ENCODE measurements around the gene CFAP65. TPM values are rescaled to one million over a fixed set of nuclear protein-coding genes. Genes with fewer than 3 reads are reported as not detected.

Gene CFAP65
- polyA plus RNA-seq, 1 experiment, result not detected

GRCh38 chr2:218993345-218994315 is 47.7 kb downstream of the CFAP65 start, which contains the start of gene CRYBA2:
Gene CRYBA2, minus strand, starts transcription at chr2:218993422. Its CDS starts 246 bp downstream, at chr2:218993176.
- Histone ChIP-seq H3K9me3 (ENCODE audit: control insufficient read depth, insufficient read depth, low read length) (no peaks in the 10 kb centered on the region; the same call in 1 of the 2 replicates), H3K27me3 (ENCODE audit: control insufficient read depth, insufficient read depth, low read length) (peaks cover 83% of the 10 kb centered on the region), H3K4me3 (ENCODE audit: low read depth, low read length) (peak within 1 kb of the TSS; percentile 34), H3K27ac (ENCODE audit: low read depth, low read length) (no peak within 1 kb of the TSS)
- ChIA-PET CTCF (interaction anchor here (0.6 to 1.9 kb wide), 6 partner anchors 12 to 218 kb away, joined by 3 to 17 read pairs (median 4); no protein-coding TSS in a partner anchor), POLR2A (no interaction called here)
- peak; percentile 11; the same call in 1 of the 2 replicates for TF ChIP-seq CTCF (IDR thresholded peaks at IDR 0.05; ENCODE audit: low read depth, low read length)
- DNase-seq (ENCODE audit: low read depth, low spot score), result no peak

DNA sequence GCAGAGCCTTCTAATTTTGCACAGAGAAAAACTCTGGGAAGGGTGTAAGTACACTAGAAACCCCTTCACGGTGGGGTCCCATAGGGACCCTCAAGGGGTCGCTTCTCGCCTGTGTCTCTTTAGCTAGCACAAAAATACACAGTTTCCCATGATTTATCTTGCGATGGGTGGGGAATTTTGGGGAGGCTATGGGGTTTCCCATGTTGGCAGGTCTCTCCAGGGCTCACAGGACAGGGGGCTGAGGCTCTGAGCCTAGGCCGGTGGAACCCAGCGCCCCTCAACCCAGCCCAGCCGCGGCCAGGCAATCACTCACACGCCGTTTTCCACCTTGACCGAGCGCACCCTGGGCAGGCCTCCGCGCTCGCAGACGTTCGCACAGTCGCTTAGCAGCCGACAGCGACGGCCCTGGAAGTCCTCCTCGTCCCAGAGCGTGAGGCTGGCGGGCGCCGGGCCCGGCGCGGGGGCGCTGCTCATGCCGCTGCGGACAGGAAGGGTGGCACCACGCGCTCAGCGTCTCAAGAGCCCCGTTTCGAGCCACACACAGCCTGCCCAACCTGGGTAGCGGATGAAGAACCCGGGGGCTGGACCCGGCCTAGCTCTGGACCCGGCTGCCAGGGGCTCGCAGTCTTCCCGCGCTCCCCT is 48.5 kb downstream of the CFAP65 start:
- no peak for TF ChIP-seq CTCF (IDR thresholded peaks at IDR 0.05; ENCODE audit: low read depth, low read length)
- H3K9me3 ChIP-seq (ENCODE audit: control insufficient read depth, insufficient read depth, low read length), result no peaks in the 10 kb centered on the region; the same call in 1 of the 2 replicates
- ChIA-PET POLR2A (interaction anchor here (0.7 kb wide), 1 partner anchor 225 kb away, joined by 3 read pairs; no protein-coding TSS in a partner anchor), CTCF (interaction anchor here (0.8 to 1.0 kb wide), 2 partner anchors 162 to 219 kb away, joined by 3 to 5 read pairs; no protein-coding TSS in a partner anchor)
- H3K27ac ChIP-seq (ENCODE audit: low read depth, low read length), result no peak overlapping the region
- DNase-seq (ENCODE audit: low read depth, low spot score), result no peak
- H3K27me3 ChIP-seq (ENCODE audit: control insufficient read depth, insufficient read depth, low read length), result peaks cover 88% of the 10 kb centered on the region
- H3K4me3 ChIP-seq (ENCODE audit: low read depth, low read length), result no peak overlapping the region; the same call in 1 of the 2 replicates

- POLR2A ChIA-PET, result interaction anchor here (0.7 kb wide), 1 partner anchor 225 kb away, joined by 3 read pairs; no protein-coding TSS in a partner anchor
- no peak for TF ChIP-seq CTCF (IDR thresholded peaks at IDR 0.05; ENCODE audit: low read depth, low read length)
- no peak for DNase-seq (ENCODE audit: low read depth, low spot score)
- H3K4me3 ChIP-seq (ENCODE audit: low read depth, low read length), result no peak overlapping the region
- CTCF ChIA-PET, result no interaction called here
- no peaks in the 10 kb centered on the region; the same call in 1 of the 2 replicates for H3K9me3 ChIP-seq (ENCODE audit: control insufficient read depth, insufficient read depth, low read length)
- H3K27ac ChIP-seq (ENCODE audit: low read depth, low read length), result no peak overlapping the region
- H3K27me3 ChIP-seq (ENCODE audit: control insufficient read depth, insufficient read depth, low read length), result peaks cover 87% of the 10 kb centered on the region
Observed at GRCh38 chr2:218992196-218992595, 49.1 kb downstream of the CFAP65 start.

DNA sequence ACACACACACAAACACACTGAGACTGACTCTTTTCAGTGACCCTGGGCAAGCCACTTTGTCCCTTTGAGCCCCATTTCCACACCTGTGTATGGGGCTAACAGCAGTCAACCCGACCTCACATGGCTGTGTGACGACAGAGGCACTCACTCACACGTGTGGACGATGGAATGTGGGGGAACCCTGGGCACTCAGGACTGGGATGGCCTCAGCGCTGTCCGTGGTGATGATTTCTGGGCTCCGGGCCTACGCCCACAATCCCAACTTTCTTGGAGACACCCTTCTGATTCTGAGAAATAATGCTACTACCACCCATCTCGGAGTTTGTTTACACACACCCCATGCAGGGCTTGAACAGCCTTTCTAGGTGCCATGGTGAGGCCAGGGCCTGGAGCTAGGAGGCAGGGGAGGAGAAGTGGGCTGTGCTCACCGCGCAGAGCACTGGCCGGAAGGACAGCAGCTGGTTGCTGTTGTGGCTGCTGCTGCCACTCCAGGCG is 49.6 kb downstream of the CFAP65 start:
- Histone ChIP-seq H3K9me3 (ENCODE audit: control insufficient read depth, insufficient read depth, low read length) (no peaks in the 10 kb centered on the region; the same call in 1 of the 2 replicates), H3K27me3 (ENCODE audit: control insufficient read depth, insufficient read depth, low read length) (peaks cover 90% of the 10 kb centered on the region), H3K27ac (ENCODE audit: low read depth, low read length) (no peak overlapping the region), H3K4me3 (ENCODE audit: low read depth, low read length) (no peak overlapping the region)
- no peak for TF ChIP-seq CTCF (IDR thresholded peaks at IDR 0.05; ENCODE audit: low read depth, low read length)
- POLR2A ChIA-PET, result interaction anchor here (0.7 kb wide), 1 partner anchor 226 kb away, joined by 3 read pairs; no protein-coding TSS in a partner anchor
- CTCF ChIA-PET, result no interaction called here
- DNase-seq (ENCODE audit: low read depth, low spot score), result no peak

Data from AG04450 (cell line).